ENCODE data around the gene SFSWAP.

DNA sequence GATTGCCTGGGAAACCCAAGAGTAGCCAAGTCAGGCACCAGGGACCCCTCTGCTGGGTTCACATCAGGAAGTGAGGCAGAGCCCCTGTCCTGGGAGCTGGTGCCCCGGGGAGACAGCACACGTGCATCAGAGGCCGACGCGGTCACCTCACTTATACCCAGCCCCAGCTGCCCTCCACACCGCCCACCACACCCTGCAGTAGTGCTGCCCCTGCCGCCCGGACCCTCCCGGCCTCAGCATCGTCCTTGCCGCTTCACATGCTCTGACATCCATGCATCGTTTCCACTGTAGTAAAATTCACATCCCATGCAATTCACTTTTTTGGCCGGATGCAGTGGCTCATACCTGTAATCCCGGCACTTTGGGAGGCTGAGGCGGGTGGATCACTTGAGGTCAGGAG, 131.3 kb downstream of the SFSWAP start:
- TF ChIP-seq TAF1 (IDR thresholded peaks at IDR 0.05; ENCODE audit: low read depth) = no peak
- no peak for TF ChIP-seq FOXM1 (IDR thresholded peaks at IDR 0.05; ENCODE audit: borderline replicate concordance, low read depth)
- TF ChIP-seq EGR1 (IDR thresholded peaks at IDR 0.05) = no peak
- TF ChIP-seq RAD21 (IDR thresholded peaks at IDR 0.05; ENCODE audit: low read depth) = no peak
- TF ChIP-seq YY1 (IDR thresholded peaks at IDR 0.05; ENCODE audit: low read depth) = no peak
- no peak for TF ChIP-seq TEAD4 (IDR thresholded peaks at IDR 0.05)
- no peak for TF ChIP-seq ZBTB7A (IDR thresholded peaks at IDR 0.05; ENCODE audit: low read depth)
- TF ChIP-seq NFIC (IDR thresholded peaks at IDR 0.05) = no peak

All from Ishikawa (cell line).